Measurements from ENCODE around the gene ATP2C2.

- TF ChIP-seq POLR2AphosphoS5 (IDR thresholded peaks at IDR 0.05; ENCODE audit: low read depth, low read length) (no peak), TAF1 (IDR thresholded peaks at IDR 0.05; ENCODE audit: low read depth, low read length) (no peak), POLR2A (IDR thresholded peaks at IDR 0.05; ENCODE audit: low read depth, low read length) (no peak), PAX5 (IDR thresholded peaks at IDR 0.05; ENCODE audit: insufficient read depth, low read length, severe bottlenecking) (no peak), POU2F2 (IDR thresholded peaks at IDR 0.05; ENCODE audit: low read depth, low read length) (no peak), SPI1 (IDR thresholded peaks at IDR 0.05; ENCODE audit: low read depth, low read length) (no peak)
Observed at GRCh38 chr16:84513666-84514065, 145.3 kb downstream of the ATP2C2 start.
